Neuronal stem cell (in vitro differentiated cells): ENCODE results near the gene C14orf180.
A peak's percentile ranks its signal among the peaks of the same experiment; 100 is the strongest.

Experiments used
- DNase-seq: peaks from one replicate; pipeline ENCODE4 v3.0.0-alpha.2; 2013; ENCODE audit warnings: low spot score
- H2AFZ ChIP-seq: one replicate; pipeline ENCODE4 v1.6.1; 2013; ENCODE audit warnings: mild to moderate bottlenecking, low read length, inconsistent platforms
- H2AK5ac ChIP-seq: 2 replicates; pipeline ENCODE4 v1.6.1; 2013; ENCODE audit warnings: low read depth, mild to moderate bottlenecking, inconsistent platforms, low read length, moderate library complexity, mixed read lengths
- H2BK120ac ChIP-seq: 2 replicates; pipeline ENCODE4 v1.6.1; 2013; ENCODE audit warnings: low read depth, mild to moderate bottlenecking, inconsistent platforms, low read length, moderate library complexity, mixed read lengths
- H2BK12ac ChIP-seq: one replicate; pipeline ENCODE4 v1.6.1; 2013; ENCODE audit warnings: low read length, inconsistent platforms
- H2BK15ac ChIP-seq: 2 replicates; pipeline ENCODE4 v1.6.1; 2013; ENCODE audit warnings: mild to moderate bottlenecking, low read length, inconsistent platforms, mixed read lengths
- H2BK5ac ChIP-seq: one replicate; pipeline ENCODE4 v1.6.1; 2013; ENCODE audit warnings: inconsistent platforms, mild to moderate bottlenecking, low read length, moderate library complexity
- H3K14ac ChIP-seq: one replicate; pipeline ENCODE4 v1.6.1; 2013; ENCODE audit warnings: low read length, inconsistent platforms
- H3K18ac ChIP-seq: 2 replicates; pipeline ENCODE4 v1.6.1; 2013; ENCODE audit warnings: low read length, inconsistent platforms
- H3K23ac ChIP-seq: 2 replicates; pipeline ENCODE4 v1.6.1; 2013; ENCODE audit warnings: low read depth, mild to moderate bottlenecking, mixed read lengths, low read length, inconsistent platforms; ENCODE audit not compliant: poor library complexity
- H3K27ac ChIP-seq: replicated peaks from 3 replicates; pipeline ENCODE4 v1.5.1; 2013; ENCODE audit warnings: low read length, inconsistent platforms
- H3K27me3 ChIP-seq, 3 experiments: 2 replicates each; pipeline ENCODE4 v1.6.1; 2013; ENCODE audit warnings: low read length in 3 of 3, mild to moderate bottlenecking in 2 of 3, inconsistent platforms in 1 of 3, low read depth in 1 of 3, mixed read lengths in 1 of 3, moderate library complexity in 1 of 3; ENCODE audit not compliant: control insufficient read depth in 3 of 3, insufficient read depth in 3 of 3
- H3K36me3 ChIP-seq, 2 donors: replicated peaks in 1 of 2; 2 replicates each; pipeline ENCODE4 v1.6.1; 2013; ENCODE audit warnings: low read length in 2 of 2; ENCODE audit not compliant: control insufficient read depth in 2 of 2, insufficient read depth in 2 of 2
- H3K4ac ChIP-seq: 2 replicates; pipeline ENCODE4 v1.6.1; 2013; ENCODE audit warnings: inconsistent platforms, mild to moderate bottlenecking, low read length, moderate library complexity
- H3K4me1 ChIP-seq, 2 donors: 1 replicate in 1 of 2; 2 replicates in 1 of 2; pipeline ENCODE4 v1.6.1; 2013; ENCODE audit warnings: low read length in 2 of 2, low read depth in 1 of 2; ENCODE audit not compliant: control insufficient read depth in 2 of 2, insufficient read depth in 1 of 2
- H3K4me2 ChIP-seq: one replicate; pipeline ENCODE4 v1.6.1; 2013; ENCODE audit warnings: mild to moderate bottlenecking, low read length, inconsistent platforms; ENCODE audit not compliant: insufficient read depth, poor library complexity, severe bottlenecking
- H3K4me3 ChIP-seq, 2 donors: 2 replicates each; pipeline ENCODE4 v1.5.1; 2013; ENCODE audit warnings: low read length in 2 of 2, mild to moderate bottlenecking in 2 of 2, inconsistent platforms in 1 of 2, moderate library complexity in 1 of 2
- H3K79me1 ChIP-seq: one replicate; pipeline ENCODE4 v1.6.1; 2013; ENCODE audit warnings: low read depth, mild to moderate bottlenecking, inconsistent platforms, low read length, moderate library complexity
- H3K9ac ChIP-seq: one replicate; pipeline ENCODE4 v1.6.1; 2013; ENCODE audit warnings: mild to moderate bottlenecking, low read depth, low read length, inconsistent platforms; ENCODE audit not compliant: poor library complexity
- H3K9me3 ChIP-seq, 2 donors: replicated peaks in 1 of 2; 2 replicates each; pipeline versions ENCODE3 to v1.6.1; 2013; ENCODE audit warnings: low read length in 2 of 2, mild to moderate bottlenecking in 2 of 2, inconsistent platforms in 1 of 2, low read depth in 1 of 2, mixed read lengths in 1 of 2, moderate library complexity in 1 of 2; ENCODE audit not compliant: control insufficient read depth in 2 of 2, insufficient read depth in 1 of 2
- H4K8ac ChIP-seq: one replicate; pipeline ENCODE4 v1.6.1; 2013; ENCODE audit warnings: low read depth, mild to moderate bottlenecking, inconsistent platforms, low read length, moderate library complexity
- H4K91ac ChIP-seq: one replicate; pipeline ENCODE4 v1.6.1; 2013; ENCODE audit warnings: low read length, low read depth, mild to moderate bottlenecking, inconsistent platforms; ENCODE audit not compliant: poor library complexity
- WGBS, 2 donors: extraction: QIAGEN DNeasy Blood & Tissue Kit; methylation state at CpG; one replicate each; pipeline ENCODE4 v1.1.7; 2013; ENCODE audit warnings: missing lambda C conversion rate in 2 of 2, mixed read lengths in 1 of 2; ENCODE audit not compliant: insufficient read length in 2 of 2, insufficient replicate concordance in 1 of 2; ENCODE audit errors: extremely low coverage in 2 of 2; 5-methylcytosine and 5-hydroxymethylcytosine counted together

The C14orf180 gene

GRCh38 chr14:104634138-104634760 lies 54.7 kb downstream of the C14orf180 start:
- Histone ChIP-seq H3K27me3 (peaks cover 0 to 47% (median 0%) of the 10 kb centered on the region in 3 experiments), H2BK120ac (no peak overlapping the region), H4K8ac (peak overlapping the region; percentile 17), H3K27ac (no peak overlapping the region), H2BK12ac (no peak overlapping the region), H3K4me1 (peaks cover 0 to 4% of the 10 kb centered on the region in 2 donors), H2AFZ (no peak overlapping the region), H3K9me3 (peaks cover 0 to 2% of the 10 kb centered on the region in 2 donors), H3K36me3 (no peaks in the 10 kb centered on the region), H3K18ac (peak overlapping the region; percentile 48), H3K23ac (peak overlapping the region; percentile 80), H2BK15ac (no peak overlapping the region), H3K14ac (peak overlapping the region; percentile 38), H4K91ac (no peak overlapping the region), H3K4ac (peak overlapping the region; percentile 66), H2AK5ac (peak overlapping the region; percentile 75), H2BK5ac (no peak overlapping the region), H3K4me3 (no peak overlapping the region), H3K4me2 (no peak overlapping the region), H3K9ac (peak overlapping the region; percentile 57), H3K79me1 (no peaks in the 10 kb centered on the region)
- no peak for DNase-seq
- no CpG with 5 or more reads among the region's 20 CpGs for WGBS, 2 donors

- Histone ChIP-seq H3K27ac (no peak overlapping the region), H2BK12ac (peak overlapping the region; percentile 22), H3K4me3 (no peak overlapping the region), H2BK5ac (no peak overlapping the region), H4K8ac (no peak overlapping the region), H3K23ac (peak overlapping the region; percentile 31), H2AK5ac (peak overlapping the region; percentile 75), H3K18ac (peak overlapping the region; percentile 72), H3K9me3 (no peaks in the 10 kb centered on the region), H3K4me2 (no peak overlapping the region), H3K14ac (peak overlapping the region; percentile 21), H3K9ac (no peak overlapping the region), H3K79me1 (no peaks in the 10 kb centered on the region), H2AFZ (no peak overlapping the region), H3K4ac (peak overlapping the region; percentile 66), H3K27me3 (peaks cover 0 to 50% (median 0%) of the 10 kb centered on the region in 3 experiments), H3K36me3 (no peaks in the 10 kb centered on the region), H3K4me1 (peaks cover 0 to 7% of the 10 kb centered on the region in 2 donors), H2BK120ac (no peak overlapping the region), H2BK15ac (peak overlapping the region; percentile 27), H4K91ac (no peak overlapping the region)
- no CpG with 5 or more reads among the region's 26 CpGs for WGBS, 2 donors
- no peak for DNase-seq
Measured at GRCh38 chr14:104634886-104635570, 55.5 kb downstream of the C14orf180 start.

DNA sequence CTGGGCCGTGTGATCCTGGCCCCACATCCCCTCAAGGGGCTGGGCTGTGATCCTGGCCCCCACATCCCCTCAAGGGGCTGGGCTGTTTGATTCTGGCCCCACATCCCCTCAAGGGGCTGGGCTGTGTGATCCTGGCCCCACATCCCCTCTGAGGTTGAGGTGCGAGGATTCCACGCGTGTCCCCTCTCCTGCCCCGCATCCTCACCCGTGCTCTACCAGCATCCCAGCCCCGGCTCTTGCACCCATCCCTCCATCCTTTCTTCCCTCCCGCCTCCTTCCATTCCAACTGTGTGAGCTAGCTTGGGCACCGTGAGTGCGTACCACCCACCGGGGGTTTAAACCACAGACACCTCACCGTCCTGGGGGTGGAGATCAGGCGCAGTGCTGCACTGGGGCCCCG lies 56.2 kb downstream of the C14orf180 start:
- Histone ChIP-seq H2BK5ac (no peak overlapping the region), H3K27ac (no peak overlapping the region), H3K79me1 (no peaks in the 10 kb centered on the region), H3K36me3 (no peaks in the 10 kb centered on the region), H3K23ac (peak overlapping the region; percentile 17), H3K9me3 (no peaks in the 10 kb centered on the region), H2AFZ (no peak overlapping the region), H3K9ac (no peak overlapping the region), H2BK12ac (no peak overlapping the region), H3K14ac (peak overlapping the region; percentile 28), H3K4me2 (no peak overlapping the region), H2BK120ac (no peak overlapping the region), H3K4me1 (peaks cover 0 to 8% of the 10 kb centered on the region in 2 donors), H3K27me3 (peaks cover 0 to 50% (median 0%) of the 10 kb centered on the region in 3 experiments), H3K4me3 (no peak overlapping the region), H2BK15ac (peak overlapping the region; percentile 42), H3K4ac (no peak overlapping the region), H2AK5ac (no peak overlapping the region), H4K91ac (no peak overlapping the region), H3K18ac (peak overlapping the region; percentile 72), H4K8ac (no peak overlapping the region)
- no peak for DNase-seq
- no CpG with 5 or more reads among the region's 14 CpGs for WGBS, 2 donors

DNA sequence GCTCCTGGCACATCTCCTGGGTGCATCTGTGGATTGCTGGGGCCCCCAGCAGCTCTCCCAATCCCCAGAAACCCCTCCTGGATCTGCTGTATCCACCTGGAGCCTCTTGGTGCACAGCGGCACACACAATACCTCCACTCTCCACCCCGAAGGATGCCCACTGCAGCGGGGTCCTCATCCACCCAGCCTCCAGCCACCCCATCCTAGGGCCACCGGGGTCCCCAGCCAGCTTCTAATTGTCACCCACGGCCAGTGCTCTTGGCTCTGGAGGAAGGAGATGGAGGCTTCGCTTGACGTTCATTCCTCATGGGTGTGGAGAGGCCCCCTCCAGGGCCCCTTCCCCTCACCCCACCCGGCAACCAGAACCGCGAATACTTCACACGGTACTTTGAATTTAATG lies 56.6 kb downstream of the C14orf180 start:
- DNase-seq, result no peak
- no peak overlapping the region for H2BK120ac ChIP-seq
- H3K9me3 ChIP-seq, result no peaks in the 10 kb centered on the region
- H3K23ac ChIP-seq, result no peak overlapping the region
- H3K27me3 ChIP-seq, result peaks cover 0 to 49% (median 0%) of the 10 kb centered on the region in 3 experiments
- H4K8ac ChIP-seq, result no peak overlapping the region
- no peak overlapping the region for H3K9ac ChIP-seq
- H2BK15ac ChIP-seq, result no peak overlapping the region
- H3K4me2 ChIP-seq, result no peak overlapping the region
- WGBS, 2 donors, result no CpG with 5 or more reads among the region's 11 CpGs
- H3K18ac ChIP-seq, result peak overlapping the region; percentile 42
- no peak overlapping the region for H2BK12ac ChIP-seq
- H3K14ac ChIP-seq, result no peak overlapping the region
- no peak overlapping the region for H2BK5ac ChIP-seq
- H2AK5ac ChIP-seq, result no peak overlapping the region
- no peak overlapping the region for H3K4me3 ChIP-seq
- H3K27ac ChIP-seq, result no peak overlapping the region
- peaks cover 0 to 8% of the 10 kb centered on the region in 2 donors for H3K4me1 ChIP-seq
- H3K4ac ChIP-seq, result no peak overlapping the region
- H2AFZ ChIP-seq, result no peak overlapping the region
- no peaks in the 10 kb centered on the region for H3K79me1 ChIP-seq
- H3K36me3 ChIP-seq, result no peaks in the 10 kb centered on the region
- H4K91ac ChIP-seq, result no peak overlapping the region
